ENCODE measurements around the gene IL18RAP. TPM values are rescaled to one million over a fixed set of nuclear protein-coding genes. Genes with fewer than 3 reads are reported as not detected.

IL18RAP gene
- total RNA-seq, 1 experiment from 2014 or later = not detected

- Mint-ChIP-seq H3K4me3 (ENCODE audit: unreplicated experiment) (no peak overlapping the region), H3K36me3 (ENCODE audit: insufficient read depth, unreplicated experiment) (peaks cover 6% of the 10 kb centered on the region), H3K27ac (ENCODE audit: low read depth, unreplicated experiment) (no peak overlapping the region), H3K4me1 (ENCODE audit: insufficient read depth, unreplicated experiment) (no peaks in the 10 kb centered on the region), H3K9me3 (ENCODE audit: unreplicated experiment) (no peaks in the 10 kb centered on the region), H3K27me3 (ENCODE audit: insufficient read depth, unreplicated experiment) (peaks cover 35% of the 10 kb centered on the region)
- ChIA-PET CTCF (interaction anchor here (0.6 to 1.8 kb wide), 4 partner anchors 22 to 227 kb away, joined by 3 to 7 read pairs (median 4); partner anchors contain the start of gene IL18R1), POLR2A (interaction anchor here (0.6 kb wide), 1 partner anchor 10 kb away, joined by 3 read pairs; no protein-coding TSS in a partner anchor)
- TF ChIP-seq, protein P1, sequence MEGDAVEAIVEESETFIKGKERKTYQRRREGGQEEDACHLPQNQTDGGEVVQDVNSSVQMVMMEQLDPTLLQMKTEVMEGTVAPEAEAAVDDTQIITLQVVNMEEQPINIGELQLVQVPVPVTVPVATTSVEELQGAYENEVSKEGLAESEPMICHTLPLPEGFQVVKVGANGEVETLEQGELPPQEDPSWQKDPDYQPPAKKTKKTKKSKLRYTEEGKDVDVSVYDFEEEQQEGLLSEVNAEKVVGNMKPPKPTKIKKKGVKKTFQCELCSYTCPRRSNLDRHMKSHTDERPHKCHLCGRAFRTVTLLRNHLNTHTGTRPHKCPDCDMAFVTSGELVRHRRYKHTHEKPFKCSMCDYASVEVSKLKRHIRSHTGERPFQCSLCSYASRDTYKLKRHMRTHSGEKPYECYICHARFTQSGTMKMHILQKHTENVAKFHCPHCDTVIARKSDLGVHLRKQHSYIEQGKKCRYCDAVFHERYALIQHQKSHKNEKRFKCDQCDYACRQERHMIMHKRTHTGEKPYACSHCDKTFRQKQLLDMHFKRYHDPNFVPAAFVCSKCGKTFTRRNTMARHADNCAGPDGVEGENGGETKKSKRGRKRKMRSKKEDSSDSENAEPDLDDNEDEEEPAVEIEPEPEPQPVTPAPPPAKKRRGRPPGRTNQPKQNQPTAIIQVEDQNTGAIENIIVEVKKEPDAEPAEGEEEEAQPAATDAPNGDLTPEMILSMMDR (IDR thresholded peaks at IDR 0.05; ENCODE audit: unreplicated experiment) = no peak
- BruUV-seq (replicated peaks) = no TSS peak
- intact Hi-C loops (cut with micrococcal nuclease) = no loop called here
- DNase-seq (ENCODE audit: unreplicated experiment) = no peak
Measured at GRCh38 chr2:102421890-102422759, 835 bp upstream of the IL18RAP start.

DNA sequence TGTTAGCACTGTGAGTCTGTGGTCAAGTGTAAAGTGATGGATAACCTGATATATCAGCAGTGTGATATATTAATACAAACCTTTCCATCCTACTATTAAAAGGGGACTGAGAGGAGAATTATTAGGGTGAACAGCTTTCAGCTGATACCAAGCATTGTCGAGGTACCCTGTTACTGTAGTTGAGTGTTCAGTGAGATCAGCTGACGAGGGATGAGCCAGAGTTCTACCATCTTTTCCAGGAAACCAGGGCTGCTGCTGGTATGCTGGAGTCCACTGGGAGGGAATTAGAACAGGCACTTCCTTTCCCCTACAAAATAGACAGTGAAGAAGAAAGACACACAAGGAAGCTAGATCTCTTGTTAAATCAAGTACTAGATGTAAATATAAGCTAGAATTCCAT, 408 bp downstream of the IL18RAP start:
- Mint-ChIP-seq H3K4me1 (ENCODE audit: insufficient read depth, unreplicated experiment) (no peaks in the 10 kb centered on the region), H3K27me3 (ENCODE audit: insufficient read depth, unreplicated experiment) (peaks cover 35% of the 10 kb centered on the region), H3K9me3 (ENCODE audit: unreplicated experiment) (no peaks in the 10 kb centered on the region), H3K27ac (ENCODE audit: low read depth, unreplicated experiment) (no peak overlapping the region), H3K4me3 (ENCODE audit: unreplicated experiment) (no peak overlapping the region), H3K36me3 (ENCODE audit: insufficient read depth, unreplicated experiment) (peaks cover 6% of the 10 kb centered on the region)
- TF ChIP-seq, protein P1 (IDR thresholded peaks at IDR 0.05; ENCODE audit: unreplicated experiment) = no peak
- no peak for DNase-seq (ENCODE audit: unreplicated experiment)
- ChIA-PET POLR2A (interaction anchor here (1.2 kb wide), 1 partner anchor 16 kb away, joined by 3 read pairs; no protein-coding TSS in a partner anchor), CTCF (interaction anchor here (1.0 to 1.8 kb wide), 2 partner anchors 14 to 21 kb away, joined by 3 to 7 read pairs; no protein-coding TSS in a partner anchor)
- BruUV-seq (replicated peaks) = no TSS peak
- intact Hi-C loops (cut with micrococcal nuclease) = no loop called here

DNA sequence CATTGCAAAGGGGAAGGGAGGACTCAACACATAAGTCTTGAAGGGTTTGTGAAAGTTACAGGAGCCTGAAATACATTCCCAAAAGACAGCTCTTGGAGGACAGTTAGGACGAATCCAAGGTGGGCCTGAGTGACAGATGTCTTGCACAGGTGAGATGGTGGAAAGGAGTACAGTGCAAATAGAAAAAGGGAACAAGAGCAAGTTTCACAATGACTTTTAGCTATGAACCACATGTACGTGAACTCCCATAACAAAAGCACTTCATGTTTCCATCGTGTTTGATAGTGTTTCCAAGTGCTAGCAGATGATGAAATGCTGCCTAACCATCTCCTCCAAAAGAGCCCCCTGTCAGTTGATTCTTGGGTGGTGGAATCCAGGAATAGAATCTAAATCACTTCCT, 1.8 kb downstream of the IL18RAP start:
- no peak overlapping the region for H3K27ac Mint-ChIP-seq (ENCODE audit: low read depth, unreplicated experiment)
- TF ChIP-seq, protein P1 (IDR thresholded peaks at IDR 0.05; ENCODE audit: unreplicated experiment) = no peak
- intact Hi-C loops (cut with micrococcal nuclease) = no loop called here
- no TSS peak for BruUV-seq (replicated peaks)
- peaks cover 27% of the 10 kb centered on the region for H3K27me3 Mint-ChIP-seq (ENCODE audit: insufficient read depth, unreplicated experiment)
- peaks cover 6% of the 10 kb centered on the region for H3K36me3 Mint-ChIP-seq (ENCODE audit: insufficient read depth, unreplicated experiment)
- DNase-seq (ENCODE audit: unreplicated experiment) = no peak
- no peak overlapping the region for H3K4me3 Mint-ChIP-seq (ENCODE audit: unreplicated experiment)
- H3K9me3 Mint-ChIP-seq (ENCODE audit: unreplicated experiment) = no peaks in the 10 kb centered on the region
- H3K4me1 Mint-ChIP-seq (ENCODE audit: insufficient read depth, unreplicated experiment) = no peaks in the 10 kb centered on the region
- CTCF ChIA-PET = no interaction called here
- POLR2A ChIA-PET = no interaction called here

GRCh38 chr2:102425441-102426132, 2.6 kb downstream of the IL18RAP start:
- H3K4me1 Mint-ChIP-seq (ENCODE audit: insufficient read depth, unreplicated experiment) = no peaks in the 10 kb centered on the region
- no peak for DNase-seq (ENCODE audit: unreplicated experiment)
- H3K36me3 Mint-ChIP-seq (ENCODE audit: insufficient read depth, unreplicated experiment) = peaks cover 6% of the 10 kb centered on the region
- H3K27ac Mint-ChIP-seq (ENCODE audit: low read depth, unreplicated experiment) = no peak overlapping the region
- peaks cover 22% of the 10 kb centered on the region for H3K27me3 Mint-ChIP-seq (ENCODE audit: insufficient read depth, unreplicated experiment)
- TF ChIP-seq, protein P1 (IDR thresholded peaks at IDR 0.05; ENCODE audit: unreplicated experiment) = no peak
- H3K4me3 Mint-ChIP-seq (ENCODE audit: unreplicated experiment) = no peak overlapping the region
- intact Hi-C loops (cut with micrococcal nuclease) = no loop called here
- H3K9me3 Mint-ChIP-seq (ENCODE audit: unreplicated experiment) = no peaks in the 10 kb centered on the region
- no TSS peak for BruUV-seq (replicated peaks)
- ChIA-PET CTCF (no interaction called here), POLR2A (no interaction called here)

Measured in MCF 10A (cell line).